Mesenchymal stem cell (in vitro differentiated cells and primary cell): Measurements from ENCODE around the gene CSRNP3.

Experiments used
- DNase-seq: peaks from one replicate; pipeline ENCODE4 v3.0.0-alpha.2; 2013
- H2AFZ ChIP-seq: one replicate; pipeline ENCODE4 v1.6.1; 2013; ENCODE audit warnings: low read depth, mild to moderate bottlenecking, control low read depth, inconsistent platforms, low read length, moderate library complexity
- H2AK5ac ChIP-seq: 2 replicates; pipeline ENCODE4 v1.6.1; 2013; ENCODE audit warnings: low read length, moderate library complexity, mild to moderate bottlenecking, inconsistent platforms; ENCODE audit not compliant: severe bottlenecking
- H2BK120ac ChIP-seq: one replicate; pipeline ENCODE4 v1.6.1; 2013; ENCODE audit warnings: low read depth, mild to moderate bottlenecking, inconsistent platforms, low read length, moderate library complexity
- H2BK12ac ChIP-seq, 2 experiments: one replicate each; pipeline ENCODE4 v1.6.1; 2013; ENCODE audit warnings: inconsistent platforms in 2 of 2, low read length in 2 of 2, mild to moderate bottlenecking in 2 of 2, moderate library complexity in 2 of 2, control low read depth in 1 of 2
- H2BK15ac ChIP-seq: one replicate; pipeline ENCODE4 v1.6.1; 2013; ENCODE audit warnings: mild to moderate bottlenecking, low read depth, inconsistent platforms; ENCODE audit not compliant: poor library complexity, severe bottlenecking
- H2BK5ac ChIP-seq: 2 replicates; pipeline ENCODE4 v1.6.1; 2013; ENCODE audit warnings: low read depth, mild to moderate bottlenecking, low read length, control low read depth, inconsistent platforms; ENCODE audit not compliant: poor library complexity, severe bottlenecking
- H3K14ac ChIP-seq, 2 experiments: one replicate each; pipeline ENCODE4 v1.6.1; 2013; ENCODE audit warnings: inconsistent platforms in 2 of 2, low read length in 2 of 2, control low read depth in 1 of 2, mild to moderate bottlenecking in 1 of 2, moderate library complexity in 1 of 2
- H3K18ac ChIP-seq, 2 experiments: one replicate each; pipeline ENCODE4 v1.6.1; 2013; ENCODE audit warnings: inconsistent platforms in 2 of 2, low read length in 2 of 2, control low read depth in 1 of 2, low read depth in 1 of 2, mild to moderate bottlenecking in 1 of 2
- H3K23ac ChIP-seq, 2 experiments: one replicate each; pipeline ENCODE4 v1.6.1; 2013; ENCODE audit warnings: inconsistent platforms in 2 of 2, low read length in 2 of 2, mild to moderate bottlenecking in 2 of 2, moderate library complexity in 2 of 2, control low read depth in 1 of 2
- H3K27ac ChIP-seq: 2 replicates; pipeline ENCODE4 v1.5.1; 2013; ENCODE audit warnings: mild to moderate bottlenecking, moderate library complexity, low read length, control low read depth, inconsistent platforms; ENCODE audit not compliant: poor library complexity, severe bottlenecking
- H3K27me3 ChIP-seq, 2 experiments: 2 replicates each; pipeline versions ENCODE4 v1.6.1 to v1.7.0; 2013; ENCODE audit warnings: low read length in 2 of 2, mild to moderate bottlenecking in 2 of 2, moderate library complexity in 2 of 2, control low read depth in 1 of 2, inconsistent platforms in 1 of 2; ENCODE audit not compliant: control insufficient read depth in 1 of 2, insufficient read depth in 1 of 2
- H3K36me3 ChIP-seq, 2 experiments: 2 replicates each; pipeline versions ENCODE4 v1.6.1 to v1.7.0; 2013; ENCODE audit warnings: low read length in 2 of 2, control low read depth in 1 of 2, inconsistent platforms in 1 of 2, low read depth in 1 of 2, mild to moderate bottlenecking in 1 of 2; ENCODE audit not compliant: insufficient read depth in 2 of 2, control insufficient read depth in 1 of 2
- H3K4ac ChIP-seq, 2 experiments: one replicate each; pipeline ENCODE4 v1.6.1; 2013; ENCODE audit warnings: inconsistent platforms in 2 of 2, low read length in 2 of 2, mild to moderate bottlenecking in 2 of 2, moderate library complexity in 2 of 2, control low read depth in 1 of 2, low read depth in 1 of 2
- H3K4me1 ChIP-seq: 2 replicates; pipeline ENCODE4 v1.6.1; 2013; ENCODE audit warnings: low read depth, low read length, control low read depth; ENCODE audit not compliant: control insufficient read depth, insufficient read depth
- H3K4me2 ChIP-seq: 2 replicates; pipeline ENCODE4 v1.6.1; 2013; ENCODE audit warnings: low read length, mild to moderate bottlenecking, inconsistent platforms; ENCODE audit not compliant: poor library complexity, severe bottlenecking
- H3K4me3 ChIP-seq, 2 experiments: 2 replicates each; pipeline versions ENCODE4 v1.5.1 to v1.7.0; 2013; ENCODE audit warnings: low read length in 2 of 2, mild to moderate bottlenecking in 2 of 2, control low read depth in 1 of 2, low read depth in 1 of 2; ENCODE audit not compliant: insufficient read depth in 1 of 2
- H3K79me1 ChIP-seq: replicated peaks from 2 replicates; pipeline ENCODE4 v1.6.1; 2013; ENCODE audit warnings: mild to moderate bottlenecking, control low read depth, low read length, inconsistent platforms; ENCODE audit not compliant: poor library complexity, severe bottlenecking
- H3K9ac ChIP-seq: 2 replicates; pipeline ENCODE4 v1.7.0; 2013; ENCODE audit warnings: mild to moderate bottlenecking, low read length, moderate library complexity
- H3K9me3 ChIP-seq: 2 replicates; pipeline ENCODE4 v1.7.0; 2013; ENCODE audit warnings: mild to moderate bottlenecking, low read length; ENCODE audit not compliant: control insufficient read depth
- H4K8ac ChIP-seq: one replicate; pipeline ENCODE4 v1.6.1; 2013; ENCODE audit warnings: inconsistent platforms, mild to moderate bottlenecking, low read length, moderate library complexity
- H4K91ac ChIP-seq: one replicate; pipeline ENCODE4 v1.6.1; 2013; ENCODE audit warnings: mild to moderate bottlenecking, low read length, inconsistent platforms
- WGBS: methylation state at CpG from one replicate; pipeline ENCODE4 v1.1.7; 2013; ENCODE audit warnings: mixed read lengths; 5-methylcytosine and 5-hydroxymethylcytosine counted together

CSRNP3 gene

DNA sequence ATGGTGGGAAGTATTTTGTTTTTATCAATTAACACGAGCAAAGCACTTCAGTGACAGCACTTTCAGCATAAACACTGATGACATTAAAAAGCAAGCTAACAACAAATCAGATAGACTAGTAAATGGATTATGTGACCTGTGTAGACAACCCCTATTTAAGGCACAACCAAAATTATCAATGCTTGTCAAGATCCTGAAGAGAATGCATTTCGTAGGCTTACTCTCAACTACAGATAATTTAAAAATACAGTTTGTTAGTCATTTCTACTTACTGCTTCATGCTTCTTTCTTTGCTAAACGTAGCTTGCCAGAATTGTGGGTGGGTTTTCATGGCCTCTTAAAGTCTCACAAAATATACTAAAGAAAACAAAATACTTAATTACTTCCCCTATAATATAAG lies 3.4 kb downstream of the CSRNP3 start:
- Histone ChIP-seq H3K9ac (no peak overlapping the region), H3K4me3 (no peak overlapping the region), H4K91ac (no peak overlapping the region), H3K36me3 (no peaks in the 10 kb centered on the region), H4K8ac (no peak overlapping the region), H3K4me2 (no peak overlapping the region), H3K4ac (no peak overlapping the region), H3K23ac (no peak overlapping the region), H3K18ac (no peak overlapping the region), H3K27ac (no peak overlapping the region), H3K79me1 (peaks cover 8% of the 10 kb centered on the region), H3K9me3 (no peaks in the 10 kb centered on the region), H2BK5ac (no peak overlapping the region), H3K27me3 (no peaks in the 10 kb centered on the region), H2BK12ac (no peak overlapping the region), H3K4me1 (no peaks in the 10 kb centered on the region), H2AFZ (no peak overlapping the region), H2BK120ac (no peak overlapping the region), H2AK5ac (no peak overlapping the region), H2BK15ac (no peak overlapping the region), H3K14ac (no peak overlapping the region)
- WGBS = no CpG with 5 or more reads among the region's 3 CpGs
- DNase-seq = no peak

DNA sequence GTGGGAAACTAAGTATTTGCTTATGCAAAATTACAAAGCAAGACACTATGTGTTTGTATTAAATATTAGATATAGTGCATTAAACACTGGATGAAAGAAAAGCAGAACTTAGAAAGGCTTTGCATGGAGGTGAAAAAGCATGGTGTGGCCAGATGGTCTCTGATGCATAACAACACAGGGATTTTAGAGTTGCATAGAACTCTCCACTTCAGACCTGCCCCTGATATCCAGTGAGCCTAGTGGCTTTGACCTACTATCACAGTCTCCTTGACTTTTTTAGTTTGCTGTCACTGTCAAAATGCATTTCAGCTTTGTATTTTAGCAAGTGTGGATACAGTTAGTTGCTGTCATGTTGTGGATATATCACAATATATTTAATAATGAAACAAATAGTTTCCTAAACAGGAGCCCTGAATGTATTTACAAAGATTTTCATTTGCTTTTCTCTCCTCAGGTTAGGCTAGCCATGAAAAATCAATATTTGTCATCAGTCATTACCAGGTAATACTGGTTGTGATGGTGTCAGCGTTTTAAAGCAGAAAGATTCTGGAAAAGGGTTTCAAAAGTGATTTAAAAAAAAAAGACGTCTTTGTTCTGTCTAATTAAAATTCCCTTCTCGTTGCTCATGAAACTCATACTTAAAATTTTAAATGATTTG lies 5.2 kb downstream of the CSRNP3 start:
- no peak for DNase-seq
- Histone ChIP-seq H3K4me2 (no peak overlapping the region), H4K8ac (no peak overlapping the region), H3K27ac (no peak overlapping the region), H3K4me1 (no peaks in the 10 kb centered on the region), H2BK12ac (no peak overlapping the region), H3K36me3 (no peaks in the 10 kb centered on the region), H3K9ac (no peak overlapping the region), H3K23ac (no peak overlapping the region), H2BK120ac (no peak overlapping the region), H3K79me1 (peaks cover 11% of the 10 kb centered on the region), H3K14ac (no peak overlapping the region), H3K9me3 (no peaks in the 10 kb centered on the region), H2BK15ac (no peak overlapping the region), H2AK5ac (no peak overlapping the region), H3K18ac (no peak overlapping the region), H3K4me3 (no peak overlapping the region), H3K27me3 (no peaks in the 10 kb centered on the region), H2BK5ac (no peak overlapping the region), H2AFZ (no peak overlapping the region), H3K4ac (no peak overlapping the region), H4K91ac (no peak overlapping the region)
- 100% methylated on average over 2 of the region's 3 CpGs for WGBS

DNA sequence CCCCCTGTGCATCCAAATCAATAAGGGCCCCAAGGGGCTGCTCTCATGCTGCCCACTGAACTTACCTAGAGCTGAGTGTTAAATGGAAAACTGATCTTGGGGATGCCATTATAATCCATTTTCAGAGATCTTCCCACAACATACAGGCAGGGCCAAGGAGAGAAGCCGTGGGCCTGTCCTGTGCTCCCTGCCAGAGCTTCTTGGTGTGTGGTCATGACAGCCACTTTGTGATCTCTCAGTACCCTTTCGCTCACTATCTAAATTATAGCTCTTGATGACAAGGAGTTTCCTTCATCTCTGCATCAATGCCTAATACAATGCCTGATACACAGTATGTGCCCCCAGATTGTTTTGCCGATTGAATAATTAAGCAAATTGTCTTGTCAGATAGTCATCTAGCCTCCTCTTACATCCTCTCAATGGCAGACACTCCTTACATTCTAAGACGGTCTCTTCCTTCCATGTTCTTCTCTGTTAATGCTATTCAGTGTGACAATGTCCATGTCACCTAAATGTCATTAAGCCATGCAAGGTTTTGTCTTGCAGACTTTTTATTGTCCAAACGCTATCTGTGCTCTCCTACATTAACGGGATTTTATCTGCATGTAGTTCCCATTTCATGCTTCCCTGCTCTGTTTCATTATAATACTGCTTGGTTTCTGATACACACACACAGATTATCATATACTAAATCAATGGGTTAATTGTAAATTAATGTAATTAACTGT lies 5.9 kb downstream of the CSRNP3 start:
- H3K14ac ChIP-seq = no peak overlapping the region
- no peak overlapping the region for H2BK120ac ChIP-seq
- no peaks in the 10 kb centered on the region for H3K36me3 ChIP-seq
- no peak overlapping the region for H3K18ac ChIP-seq
- WGBS = 88% methylated on average over 6 of the region's 6 CpGs
- no peaks in the 10 kb centered on the region for H3K27me3 ChIP-seq
- H3K9me3 ChIP-seq = no peaks in the 10 kb centered on the region
- no peak overlapping the region for H2BK15ac ChIP-seq
- H3K79me1 ChIP-seq = peaks cover 11% of the 10 kb centered on the region
- H3K4ac ChIP-seq = no peak overlapping the region
- no peak for DNase-seq
- no peak overlapping the region for H4K91ac ChIP-seq
- no peak overlapping the region for H3K4me3 ChIP-seq
- no peak overlapping the region for H3K23ac ChIP-seq
- H2BK5ac ChIP-seq = no peak overlapping the region
- no peaks in the 10 kb centered on the region for H3K4me1 ChIP-seq
- no peak overlapping the region for H3K27ac ChIP-seq
- no peak overlapping the region for H3K4me2 ChIP-seq
- H4K8ac ChIP-seq = no peak overlapping the region
- H2AFZ ChIP-seq = no peak overlapping the region
- H2BK12ac ChIP-seq = no peak overlapping the region
- H2AK5ac ChIP-seq = no peak overlapping the region
- no peak overlapping the region for H3K9ac ChIP-seq

DNA sequence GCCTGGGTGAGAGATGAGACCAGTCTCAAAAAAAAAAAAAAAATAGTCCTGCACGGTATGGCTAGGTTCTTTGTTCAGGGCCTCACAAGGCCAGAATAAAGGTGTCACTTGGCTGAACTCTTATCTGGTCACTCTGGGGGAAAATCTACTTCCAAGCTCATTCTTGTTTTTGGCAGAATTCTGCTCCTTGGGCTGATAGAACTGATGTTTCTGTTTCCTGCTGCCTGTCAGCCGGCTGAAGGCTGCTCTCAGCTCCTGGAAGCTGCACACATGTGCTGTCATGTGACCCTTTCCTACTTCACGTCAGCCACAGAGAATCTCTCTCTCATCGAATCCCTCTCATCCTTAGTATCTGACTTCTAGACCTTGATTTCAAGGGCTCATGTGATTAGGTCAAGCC lies 10.4 kb downstream of the CSRNP3 start:
- Histone ChIP-seq H3K79me1 (peaks cover 14% of the 10 kb centered on the region), H2BK12ac (no peak overlapping the region), H3K18ac (no peak overlapping the region), H3K4me1 (no peaks in the 10 kb centered on the region), H2AK5ac (no peak overlapping the region), H3K9me3 (no peaks in the 10 kb centered on the region), H4K91ac (no peak overlapping the region), H3K4me3 (no peak overlapping the region), H3K36me3 (no peaks in the 10 kb centered on the region), H3K9ac (no peak overlapping the region), H3K4me2 (no peak overlapping the region), H3K27me3 (no peaks in the 10 kb centered on the region), H2BK15ac (no peak overlapping the region), H3K23ac (no peak overlapping the region), H3K4ac (no peak overlapping the region), H4K8ac (no peak overlapping the region), H2BK5ac (no peak overlapping the region), H2BK120ac (no peak overlapping the region), H2AFZ (no peak overlapping the region), H3K27ac (no peak overlapping the region), H3K14ac (no peak overlapping the region)
- WGBS = 94% methylated on average over 4 of the region's 4 CpGs
- DNase-seq = no peak
